PC-3 (cell line): ENCODE results near the gene GPR78. TPM values are rescaled to one million over a fixed set of nuclear protein-coding genes. Genes with fewer than 3 reads are reported as not detected.

Experiments used
- ATAC-seq: fragments of 200-7000 bp; cut with Tn5 transposase; 2 replicates; pipeline ENCODE4 v1.9.1; 2020; ENCODE audit warnings: mild to moderate bottlenecking, moderate library complexity
- BruUV-seq: library from RNA; stranded (reverse); fragments of 400-500 nt; replicated peaks from 2 replicates; lab custom pipeline; 2021; lab: Mats Ljungman, UMichigan
- CTCF ChIA-PET: fragments of 300-600 bp; sonication (Branson Sonifier 250); formaldehyde crosslinking; loops from one replicate; lab custom pipeline; 2022; ENCODE audit warnings: antibody characterized with exemption; lab: Charles Lee
- POLR2A ChIA-PET: fragments of 300-600 bp; sonication (Branson Sonifier 250); formaldehyde crosslinking; loops from one replicate; lab custom pipeline; 2022; ENCODE audit warnings: antibody characterized with exemption; ENCODE audit not compliant: unreplicated experiment; lab: Charles Lee
- DNase-seq: peaks from one replicate; pipeline ENCODE4 v3.0.0-alpha.2; 2015
- H2AFZ ChIP-seq: fragments of 300-600 bp; sonication (generic); 2 replicates; pipeline ENCODE4 v1.6.0; 2016; ENCODE audit warnings: antibody characterized with exemption, low read length
- H3F3A ChIP-seq: fragments of 300-600 bp; sonication (generic); one replicate; pipeline ENCODE4 v1.6.0; 2017; ENCODE audit warnings: antibody characterized with exemption, low read length, control low read depth, mild to moderate bottlenecking; ENCODE audit not compliant: unreplicated experiment
- H3K27ac ChIP-seq: fragments of 300-600 bp; sonication (generic); 2 replicates; pipeline ENCODE4 v1.5.1; 2016; ENCODE audit warnings: mild to moderate bottlenecking, low read length
- H3K27me3 ChIP-seq: fragments of 300-600 bp; sonication (generic); 2 replicates; pipeline ENCODE4 v1.6.1; 2016; ENCODE audit warnings: low read length, mixed read lengths
- H3K36me3 ChIP-seq: fragments of 300-600 bp; sonication (generic); 2 replicates; pipeline ENCODE4 v1.6.1; 2016; ENCODE audit warnings: low read depth, mixed run types, low read length, mixed read lengths
- H3K4me1 ChIP-seq: fragments of 300-600 bp; sonication (generic); 2 replicates; pipeline ENCODE4 v1.5.1; 2016; ENCODE audit warnings: low read length; ENCODE audit not compliant: insufficient read depth
- H3K4me2 ChIP-seq: fragments of 300-600 bp; sonication (generic); 2 replicates; pipeline ENCODE4 v1.6.0; 2016; ENCODE audit warnings: low read length
- H3K4me3 ChIP-seq: fragments of 300-600 bp; sonication (generic); 2 replicates; pipeline ENCODE4 v1.5.1; 2016; ENCODE audit warnings: mild to moderate bottlenecking, low read length, mixed read lengths
- H3K79me2 ChIP-seq: fragments of 300-600 bp; sonication (generic); 2 replicates; pipeline ENCODE4 v1.6.1; 2017; ENCODE audit warnings: low read length, mixed read lengths
- H3K9ac ChIP-seq: fragments of 300-600 bp; sonication (generic); 2 replicates; pipeline ENCODE4 v1.6.0; 2016; ENCODE audit warnings: mild to moderate bottlenecking, low read length
- H3K9me2 ChIP-seq: fragments of 300-600 bp; sonication (generic); replicated peaks from 2 replicates; pipeline ENCODE4 v1.6.1; 2016; ENCODE audit warnings: mixed run types, low read length, mixed read lengths
- H3K9me3 ChIP-seq: fragments of 300-600 bp; sonication (generic); 2 replicates; pipeline ENCODE4 v1.6.1; 2016; ENCODE audit warnings: low read length, mixed read lengths
- H4K20me1 ChIP-seq: fragments of 300-600 bp; sonication (generic); 2 replicates; pipeline ENCODE4 v1.6.1; 2016; ENCODE audit warnings: low read length, mixed read lengths
- CTCF ChIP-seq: fragments of 300-600 bp; sonication (generic); conservative IDR thresholded peaks from 2 replicates; pipeline ENCODE4 v1.5.1; 2017; ENCODE audit warnings: antibody characterized with exemption, low read depth, mild to moderate bottlenecking, low read length
- EZH2 ChIP-seq: fragments of 300-600 bp; sonication (generic); IDR thresholded peaks from one replicate; pipeline ENCODE4 v1.6.1; 2017; ENCODE audit warnings: antibody characterized with exemption, mild to moderate bottlenecking, low read length; ENCODE audit not compliant: unreplicated experiment
- EZH2phosphoT487 ChIP-seq: fragments of 300-600 bp; sonication (generic); IDR thresholded peaks from 2 replicates; pipeline ENCODE4 v1.6.1; 2018; ENCODE audit warnings: mild to moderate bottlenecking, antibody characterized with exemption, low read length, borderline replicate concordance
- intact Hi-C: fragments of 100-400 bp; cut with micrococcal nuclease; formaldehyde crosslinking; loops from 2 replicates; pipeline ENCODE4 v1.9.0; 2023
- total RNA-seq: library from RNA; depleted of rRNA; stranded (reverse); fragments of >200 nt; gene quantifications from 2 replicates; pipeline ENCODE4 v1.2.3, GENCODE V29; 2014

GPR78 gene
- total RNA-seq, 1 experiment from 2014 or later, result 2.0 TPM

DNA sequence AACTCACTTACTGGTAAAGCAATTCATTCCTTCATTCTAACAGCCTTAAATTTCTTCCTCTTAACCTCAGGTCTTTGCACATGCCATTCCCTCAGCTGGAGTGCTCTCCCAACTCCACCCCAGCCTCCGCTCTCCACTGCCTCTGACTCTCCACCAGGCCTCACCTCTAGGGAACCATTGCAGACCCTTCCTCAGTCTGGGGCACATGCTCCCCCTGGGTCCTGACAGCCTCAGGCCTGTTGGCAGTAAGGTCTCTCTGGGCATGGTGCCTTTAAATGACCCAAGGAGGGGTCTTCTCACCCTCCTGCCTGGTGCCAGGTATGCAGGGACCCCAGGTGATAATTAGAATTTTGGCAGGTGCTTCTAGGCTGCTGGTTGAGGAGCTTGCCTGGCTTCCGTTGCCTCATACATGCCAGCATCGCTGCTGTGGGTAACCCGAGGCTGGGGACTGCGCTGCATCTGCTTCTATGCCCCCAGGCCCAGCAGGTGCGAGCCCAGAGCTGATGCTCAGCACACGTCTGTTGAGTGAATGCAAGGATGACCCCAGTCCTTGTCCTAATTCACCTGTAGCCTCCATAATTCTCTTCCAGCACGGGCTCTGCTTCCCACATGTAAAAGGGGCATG is 27.5 kb upstream of the GPR78 start:
- Histone ChIP-seq H4K20me1 (no peaks in the 10 kb centered on the region), H3K4me3 (no peak overlapping the region), H2AFZ (no peak overlapping the region), H3K9me2 (no peaks in the 10 kb centered on the region), H3F3A (no peaks in the 10 kb centered on the region), H3K79me2 (no peaks in the 10 kb centered on the region), H3K27ac (no peak overlapping the region), H3K9ac (no peak overlapping the region), H3K27me3 (no peaks in the 10 kb centered on the region), H3K4me2 (no peak overlapping the region), H3K36me3 (no peaks in the 10 kb centered on the region), H3K4me1 (peaks cover 34% of the 10 kb centered on the region), H3K9me3 (no peaks in the 10 kb centered on the region)
- CTCF ChIA-PET, result no interaction called here
- ATAC-seq (no peak), DNase-seq (no peak)
- TF ChIP-seq EZH2, result no peak
- no peak for TF ChIP-seq EZH2phosphoT487
- no peak for TF ChIP-seq CTCF
- no TSS peak for BruUV-seq
- POLR2A ChIA-PET, result no interaction called here
- intact Hi-C loops, result no loop called here

DNA sequence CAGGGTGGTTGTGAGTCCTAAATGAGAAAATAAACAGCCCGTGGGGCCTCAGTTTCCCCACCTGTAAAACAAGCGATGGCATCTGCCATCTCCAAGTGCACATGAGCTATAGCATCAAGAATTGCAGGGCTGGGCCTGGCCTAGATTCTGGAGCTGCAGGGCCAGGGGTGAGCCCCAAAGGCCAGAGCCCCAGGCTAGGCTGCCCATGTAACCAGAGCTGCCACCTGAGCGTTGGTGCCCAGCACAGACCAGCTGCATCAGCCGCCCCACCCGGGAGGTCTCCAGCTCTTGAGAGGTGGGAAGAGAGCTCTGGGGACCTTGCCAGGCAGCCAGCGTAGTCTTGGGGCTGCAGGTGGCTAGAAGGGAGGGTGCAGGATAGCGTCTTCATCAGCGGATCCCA is 27.0 kb upstream of the GPR78 start:
- Histone ChIP-seq H3K4me3 (no peak overlapping the region), H3K4me2 (no peak overlapping the region), H3K27me3 (no peaks in the 10 kb centered on the region), H3K9ac (no peak overlapping the region), H4K20me1 (no peaks in the 10 kb centered on the region), H3K79me2 (no peaks in the 10 kb centered on the region), H3F3A (no peaks in the 10 kb centered on the region), H3K4me1 (peaks cover 34% of the 10 kb centered on the region), H2AFZ (no peak overlapping the region), H3K9me3 (no peaks in the 10 kb centered on the region), H3K36me3 (no peaks in the 10 kb centered on the region), H3K9me2 (no peaks in the 10 kb centered on the region), H3K27ac (no peak overlapping the region)
- intact Hi-C loops, result no loop called here
- DNase-seq (no peak), ATAC-seq (no peak)
- BruUV-seq, result no TSS peak
- POLR2A ChIA-PET, result no interaction called here
- CTCF ChIA-PET, result no interaction called here
- TF ChIP-seq EZH2 (no peak), CTCF (no peak), EZH2phosphoT487 (no peak)

GRCh38 chr4:8553991-8554405 is 26.2 kb upstream of the GPR78 start:
- H3K27ac ChIP-seq, result no peak overlapping the region
- H3K36me3 ChIP-seq, result no peaks in the 10 kb centered on the region
- H2AFZ ChIP-seq, result no peak overlapping the region
- POLR2A ChIA-PET, result no interaction called here
- H3K79me2 ChIP-seq, result no peaks in the 10 kb centered on the region
- no peak overlapping the region for H3K4me2 ChIP-seq
- H3K4me1 ChIP-seq, result peaks cover 34% of the 10 kb centered on the region
- BruUV-seq, result no TSS peak
- H4K20me1 ChIP-seq, result no peaks in the 10 kb centered on the region
- CTCF ChIA-PET, result no interaction called here
- ATAC-seq (no peak), DNase-seq (no peak)
- H3F3A ChIP-seq, result no peaks in the 10 kb centered on the region
- intact Hi-C loops, result no loop called here
- H3K9me2 ChIP-seq, result no peaks in the 10 kb centered on the region
- no peaks in the 10 kb centered on the region for H3K9me3 ChIP-seq
- no peak overlapping the region for H3K4me3 ChIP-seq
- no peaks in the 10 kb centered on the region for H3K27me3 ChIP-seq
- TF ChIP-seq EZH2 (no peak), EZH2phosphoT487 (no peak), CTCF (no peak)
- no peak overlapping the region for H3K9ac ChIP-seq
